Activated T-helper 1 cell treated with anti-CD3 and anti-CD28 coated beads, Interleukin-12 subunit alpha, Interleukin-12 subunit beta, Interleukin-2, Interleukin-4 antibody, amounts not matched to agents 30 ng/mL and 10 ng/mL and 1 ng/mL, durations not matched to agents 14 hours and 24 hours and 36 hours (primary cell): Measurements from ENCODE around the gene AMOTL2. TPM values are rescaled to one million over a fixed set of nuclear protein-coding genes. Genes with fewer than 3 reads are reported as not detected.

ENCODE experiments used
- DNase-seq: peaks from one replicate; pipeline ENCODE4 v3.0.0; 2021; ENCODE audit warnings: low spot score
- H3K27ac Mint-ChIP-seq: one replicate; pipeline ENCODE4 v1.8.0; 2021; ENCODE audit warnings: mild to moderate bottlenecking, mixed read lengths
- H3K27me3 Mint-ChIP-seq: one replicate; pipeline ENCODE4 v1.8.0; 2022; ENCODE audit warnings: mild to moderate bottlenecking, moderate library complexity, mixed read lengths; ENCODE audit not compliant: insufficient read depth
- H3K36me3 Mint-ChIP-seq: one replicate; pipeline ENCODE4 v1.8.0; 2021; ENCODE audit warnings: low read depth, mixed read lengths
- H3K4me1 Mint-ChIP-seq: one replicate; pipeline ENCODE4 v1.8.0; 2021; ENCODE audit warnings: low read depth, mixed read lengths
- H3K4me3 Mint-ChIP-seq: one replicate; pipeline ENCODE4 v1.8.0; 2021; ENCODE audit warnings: mild to moderate bottlenecking, moderate library complexity, mixed read lengths
- H3K9me3 Mint-ChIP-seq: one replicate; pipeline ENCODE4 v1.8.0; 2021; ENCODE audit warnings: mixed read lengths
- intact Hi-C: fragments of 100-400 bp; cut with micrococcal nuclease; formaldehyde crosslinking; loops from one replicate; pipeline ENCODE4 v1.15.1; 2024
- total RNA-seq: library from RNA; stranded (reverse); gene quantifications from 2 replicates; pipeline ENCODE4 v1.2.3, GENCODE V29; 2022

The AMOTL2 gene
- total RNA-seq, 1 donor from 2014 or later = not detected

DNA sequence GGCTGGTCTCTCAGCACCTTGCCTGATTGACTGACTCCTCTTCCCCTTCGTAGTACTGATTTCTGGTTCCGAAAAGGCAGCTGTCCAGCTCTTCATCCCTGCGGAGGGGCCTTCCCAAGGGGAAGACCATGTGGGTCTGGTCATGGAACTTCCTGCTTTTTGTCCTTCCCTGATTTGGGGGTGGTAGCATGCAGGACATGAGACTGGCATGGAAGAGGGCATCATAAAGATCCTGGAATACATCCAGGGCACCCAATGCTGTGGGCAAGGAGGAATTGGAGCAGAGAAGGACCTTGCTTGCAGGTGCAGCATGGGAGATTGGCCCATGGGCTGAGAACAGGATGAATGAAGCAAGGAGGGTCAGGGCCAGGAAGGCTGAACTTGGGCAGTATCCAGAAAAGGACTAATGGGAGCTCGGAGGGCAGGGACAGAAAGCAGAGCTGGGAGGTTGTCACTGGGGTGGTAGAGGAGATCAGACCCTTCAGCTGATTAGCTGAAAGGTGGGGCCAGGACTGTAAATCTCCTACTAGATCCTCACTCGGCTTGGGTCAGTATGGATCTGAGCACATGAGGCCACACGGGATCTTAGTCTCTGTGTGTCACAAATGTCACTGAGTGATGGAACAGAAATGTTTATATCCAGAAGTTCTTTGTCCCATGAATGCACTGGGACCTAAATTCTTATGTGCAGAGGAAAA is 59.5 kb downstream of the AMOTL2 start:
- no peak overlapping the region for H3K27ac Mint-ChIP-seq
- H3K36me3 Mint-ChIP-seq = no peaks in the 10 kb centered on the region
- H3K4me3 Mint-ChIP-seq = no peak overlapping the region
- H3K9me3 Mint-ChIP-seq = no peaks in the 10 kb centered on the region
- no peak for DNase-seq
- no peaks in the 10 kb centered on the region for H3K4me1 Mint-ChIP-seq
- peaks cover 54% of the 10 kb centered on the region for H3K27me3 Mint-ChIP-seq
- intact Hi-C loops = no loop called here

DNA sequence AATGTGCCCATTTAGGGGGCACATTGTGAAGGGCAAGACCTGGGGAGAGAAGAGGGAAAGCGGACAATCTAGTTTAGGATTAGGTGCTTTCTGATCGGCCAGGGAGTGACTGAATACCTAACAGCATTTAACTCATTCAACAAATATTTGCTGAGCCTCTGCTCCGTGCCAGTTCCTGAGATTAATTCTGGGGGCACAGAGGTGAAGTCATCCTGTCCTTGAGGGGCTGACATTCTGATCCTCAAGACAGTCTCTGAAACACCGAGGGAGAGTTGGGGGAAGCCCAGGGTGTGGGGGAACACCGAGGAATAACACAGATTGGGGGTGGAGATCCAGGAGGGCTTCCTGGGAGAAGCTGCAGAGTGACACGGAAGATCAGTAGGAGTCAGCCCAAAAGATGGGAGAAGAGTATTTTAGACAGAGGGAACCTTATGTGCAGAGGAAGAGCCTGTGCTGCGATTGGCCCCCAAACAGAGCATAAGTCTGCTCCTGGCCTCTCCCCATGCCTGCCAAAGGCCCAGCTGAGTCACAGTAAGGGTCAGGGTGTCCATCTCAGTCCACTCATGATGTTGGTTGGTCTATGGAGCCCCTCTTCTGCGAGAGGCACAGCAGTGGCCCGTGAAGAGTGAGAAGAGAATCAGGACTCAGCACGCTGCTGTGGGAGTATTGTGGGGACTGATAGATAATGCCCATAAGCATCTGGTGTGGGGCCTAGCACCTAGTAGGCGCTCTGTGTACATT is 60.2 kb downstream of the AMOTL2 start:
- Mint-ChIP-seq H3K27ac (no peak overlapping the region), H3K27me3 (peaks cover 54% of the 10 kb centered on the region), H3K9me3 (no peaks in the 10 kb centered on the region), H3K4me3 (no peak overlapping the region), H3K4me1 (no peaks in the 10 kb centered on the region), H3K36me3 (no peaks in the 10 kb centered on the region)
- intact Hi-C loops = no loop called here
- no peak for DNase-seq

GRCh38 chr3:134312873-134313846 is 61.1 kb downstream of the AMOTL2 start:
- peaks cover 3% of the 10 kb centered on the region for H3K4me1 Mint-ChIP-seq
- no peak overlapping the region for H3K4me3 Mint-ChIP-seq
- H3K27ac Mint-ChIP-seq = no peak overlapping the region
- intact Hi-C loops = no loop called here
- no peaks in the 10 kb centered on the region for H3K9me3 Mint-ChIP-seq
- H3K27me3 Mint-ChIP-seq = peaks cover 50% of the 10 kb centered on the region
- no peak for DNase-seq
- H3K36me3 Mint-ChIP-seq = no peaks in the 10 kb centered on the region

DNA sequence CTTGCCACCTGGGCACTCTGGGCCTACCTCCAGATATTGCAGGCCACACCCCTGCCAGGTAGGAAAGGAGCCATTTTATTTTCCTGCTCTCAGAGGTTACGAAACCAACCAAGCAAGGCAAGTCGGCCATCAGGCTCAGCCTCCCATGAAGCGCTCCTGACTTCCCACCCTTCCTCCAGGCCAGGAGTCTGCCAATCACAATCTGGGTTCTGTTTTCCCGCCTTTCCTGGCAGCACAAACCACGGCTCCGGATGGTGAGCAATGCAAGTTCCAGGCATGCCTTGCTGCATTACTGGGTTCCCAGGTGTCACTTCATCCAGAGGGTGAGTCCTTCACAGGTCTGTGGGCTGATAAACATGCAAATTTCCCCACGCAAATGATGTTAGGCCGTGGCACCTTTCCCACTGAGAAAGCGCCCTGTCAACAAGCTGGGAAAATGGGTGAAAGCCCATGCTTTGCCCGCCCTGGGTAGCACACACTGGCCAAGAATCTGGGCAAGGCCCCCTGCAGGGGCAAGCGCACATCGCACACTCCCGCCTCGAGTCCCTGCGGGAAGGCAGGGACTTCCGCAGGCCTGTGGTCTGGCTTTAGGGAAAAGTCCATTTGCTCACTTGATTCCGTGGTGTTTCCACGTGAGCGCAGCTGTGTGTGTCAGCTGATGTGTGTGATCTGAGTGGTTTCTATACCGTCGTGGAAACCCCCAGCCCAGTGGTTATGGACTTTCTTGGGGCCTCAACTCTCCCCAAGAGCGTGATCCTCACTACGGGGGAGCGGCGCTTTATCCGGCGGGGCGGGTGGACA is 62.0 kb downstream of the AMOTL2 start:
- Mint-ChIP-seq H3K4me1 (peaks cover 5% of the 10 kb centered on the region), H3K27me3 (peaks cover 50% of the 10 kb centered on the region), H3K9me3 (no peaks in the 10 kb centered on the region), H3K4me3 (no peak overlapping the region), H3K27ac (no peak overlapping the region), H3K36me3 (no peaks in the 10 kb centered on the region)
- intact Hi-C loops = no loop called here
- DNase-seq = no peak

GRCh38 chr3:134311693-134312071 is 62.6 kb downstream of the AMOTL2 start:
- intact Hi-C loops = no loop called here
- H3K36me3 Mint-ChIP-seq = no peaks in the 10 kb centered on the region
- peaks cover 5% of the 10 kb centered on the region for H3K4me1 Mint-ChIP-seq
- no peak overlapping the region for H3K27ac Mint-ChIP-seq
- H3K4me3 Mint-ChIP-seq = no peak overlapping the region
- no peak for DNase-seq
- peaks cover 54% of the 10 kb centered on the region for H3K27me3 Mint-ChIP-seq
- H3K9me3 Mint-ChIP-seq = no peaks in the 10 kb centered on the region

- H3K27me3 Mint-ChIP-seq = peaks cover 58% of the 10 kb centered on the region
- no peak overlapping the region for H3K4me3 Mint-ChIP-seq
- no peaks in the 10 kb centered on the region for H3K36me3 Mint-ChIP-seq
- H3K9me3 Mint-ChIP-seq = no peaks in the 10 kb centered on the region
- no peak overlapping the region for H3K27ac Mint-ChIP-seq
- peaks cover 5% of the 10 kb centered on the region for H3K4me1 Mint-ChIP-seq
- DNase-seq = no peak
- intact Hi-C loops = no loop called here
Observed at GRCh38 chr3:134311265-134311664, 63.0 kb downstream of the AMOTL2 start.

DNA sequence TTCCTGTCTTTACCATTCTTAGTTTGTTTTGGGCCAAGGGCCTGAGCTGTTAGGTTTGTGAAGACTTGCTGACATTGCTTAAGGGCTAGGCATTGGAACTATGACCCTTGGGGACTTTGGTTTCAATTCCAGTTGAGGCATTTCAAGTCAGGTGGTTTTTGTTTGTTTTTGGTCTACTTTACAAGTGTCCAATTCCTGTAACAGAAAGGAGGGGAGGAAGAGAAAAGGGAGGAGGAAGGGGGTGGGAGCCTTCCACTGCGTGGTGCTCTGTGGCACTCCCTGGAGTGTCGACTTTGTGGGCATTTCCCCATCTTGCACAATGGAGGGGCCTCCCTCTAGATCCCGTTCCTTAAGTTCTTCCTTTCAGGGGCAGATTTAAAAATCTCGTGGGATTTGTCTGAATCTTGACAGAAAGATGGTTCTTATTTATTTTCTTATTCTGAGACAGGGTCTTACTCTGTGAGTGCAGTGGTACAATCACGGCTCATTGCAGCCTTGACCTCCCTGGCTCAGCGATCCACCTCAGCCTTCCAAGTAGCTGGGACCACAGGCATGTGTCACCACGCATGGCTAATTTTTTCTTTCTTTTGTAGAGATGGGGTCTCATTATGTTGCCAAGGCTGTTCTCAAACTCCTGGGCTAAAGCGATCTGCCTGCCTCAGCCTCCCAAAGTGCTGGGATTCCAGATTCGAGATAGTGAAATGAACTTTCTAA is 64.1 kb downstream of the AMOTL2 start:
- H3K36me3 Mint-ChIP-seq = no peaks in the 10 kb centered on the region
- DNase-seq = no peak
- no peak overlapping the region for H3K27ac Mint-ChIP-seq
- H3K4me3 Mint-ChIP-seq = no peak overlapping the region
- H3K4me1 Mint-ChIP-seq = peaks cover 5% of the 10 kb centered on the region
- H3K9me3 Mint-ChIP-seq = no peaks in the 10 kb centered on the region
- H3K27me3 Mint-ChIP-seq = peaks cover 63% of the 10 kb centered on the region
- intact Hi-C loops = no loop called here

GRCh38 chr3:134308350-134308891 is 65.8 kb downstream of the AMOTL2 start:
- intact Hi-C loops = loop anchor here (1.0 kb wide), 4 partner anchors 14 to 184 kb away; no protein-coding TSS in a partner anchor
- no peak overlapping the region for H3K27ac Mint-ChIP-seq
- H3K36me3 Mint-ChIP-seq = no peaks in the 10 kb centered on the region
- no peak overlapping the region for H3K4me3 Mint-ChIP-seq
- H3K4me1 Mint-ChIP-seq = peaks cover 5% of the 10 kb centered on the region
- peak; percentile 43 for DNase-seq
- no peaks in the 10 kb centered on the region for H3K9me3 Mint-ChIP-seq
- H3K27me3 Mint-ChIP-seq = peaks cover 62% of the 10 kb centered on the region

DNA sequence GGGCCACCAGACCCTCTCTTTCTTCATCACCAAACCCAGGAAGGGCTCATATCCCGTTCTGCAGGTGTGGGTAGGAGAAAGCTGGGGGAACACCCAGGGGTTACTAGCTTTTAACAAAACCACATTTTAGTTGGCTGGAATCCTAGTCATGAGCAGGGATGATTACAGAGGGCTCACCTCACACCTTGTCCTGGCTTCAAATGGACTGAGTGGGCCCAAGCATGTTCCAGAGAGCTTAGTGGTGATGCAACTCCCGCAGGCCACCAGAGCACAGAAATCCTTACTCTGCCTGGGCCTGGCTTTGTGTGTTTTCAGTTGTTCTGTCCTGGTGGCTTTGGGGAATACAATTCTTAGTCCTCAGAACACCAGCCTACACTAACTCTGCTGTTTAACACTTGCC is 66.8 kb downstream of the AMOTL2 start:
- no peak overlapping the region for H3K4me3 Mint-ChIP-seq
- peaks cover 69% of the 10 kb centered on the region for H3K27me3 Mint-ChIP-seq
- H3K27ac Mint-ChIP-seq = no peak overlapping the region
- no peaks in the 10 kb centered on the region for H3K9me3 Mint-ChIP-seq
- DNase-seq = no peak
- H3K36me3 Mint-ChIP-seq = no peaks in the 10 kb centered on the region
- H3K4me1 Mint-ChIP-seq = peaks cover 5% of the 10 kb centered on the region
- intact Hi-C loops = no loop called here

GRCh38 chr3:134306320-134306719 is 67.9 kb downstream of the AMOTL2 start:
- Mint-ChIP-seq H3K27ac (no peak overlapping the region), H3K27me3 (peaks cover 64% of the 10 kb centered on the region), H3K4me1 (peaks cover 5% of the 10 kb centered on the region), H3K9me3 (no peaks in the 10 kb centered on the region), H3K36me3 (no peaks in the 10 kb centered on the region), H3K4me3 (no peak overlapping the region)
- no peak for DNase-seq
- intact Hi-C loops = no loop called here
